A673 (cell line): ENCODE data around the gene TTL. TPM values are rescaled to one million over a fixed set of nuclear protein-coding genes. Genes with fewer than 3 reads are reported as not detected.

ENCODE experiments used
- BruUV-seq: library from RNA; stranded (reverse); fragments of 400-500 nt; replicated peaks from 2 replicates; lab custom pipeline; 2021; lab: Mats Ljungman, UMichigan
- CTCF ChIA-PET: fragments of 300-600 bp; sonication (Branson Sonifier 250); formaldehyde crosslinking; loops from one replicate; lab custom pipeline; 2022; ENCODE audit warnings: antibody characterized with exemption; lab: Charles Lee
- POLR2A ChIA-PET: fragments of 300-600 bp; sonication (Branson Sonifier 250); formaldehyde crosslinking; loops from one replicate; lab custom pipeline; 2022; ENCODE audit warnings: antibody characterized with exemption; ENCODE audit not compliant: low non-redundant PET; lab: Charles Lee
- DNase-seq: peaks from one replicate; pipeline ENCODE4 v3.0.0-alpha.2; 2015; ENCODE audit warnings: low spot score
- H3K27ac ChIP-seq: fragments of 200-600 bp; sonication (generic); 2 replicates; pipeline ENCODE4 v1.5.1; 2016; ENCODE audit warnings: mixed run types, low read depth, mild to moderate bottlenecking, mixed read lengths, antibody characterized with exemption, low read length; ENCODE audit not compliant: poor library complexity, severe bottlenecking
- H3K27me3 ChIP-seq: fragments of 200-600 bp; sonication (generic); replicated peaks from 2 replicates; pipeline ENCODE4 v1.6.1; 2017; ENCODE audit warnings: mixed run types, low read depth, mild to moderate bottlenecking, mixed read lengths, antibody characterized with exemption, low read length; ENCODE audit not compliant: insufficient read depth, poor library complexity
- H3K36me3 ChIP-seq: fragments of 200-600 bp; sonication (generic); 2 replicates; pipeline ENCODE4 v1.6.1; 2016; ENCODE audit warnings: mixed run types, mild to moderate bottlenecking, mixed read lengths, antibody characterized with exemption, low read length; ENCODE audit not compliant: insufficient read depth, poor library complexity, severe bottlenecking
- H3K4me1 ChIP-seq: fragments of 200-600 bp; sonication (generic); 2 replicates; pipeline ENCODE4 v1.6.1; 2017; ENCODE audit warnings: mixed run types, mild to moderate bottlenecking, mixed read lengths, antibody characterized with exemption, low read length; ENCODE audit not compliant: insufficient read depth, poor library complexity, severe bottlenecking
- H3K4me3 ChIP-seq: fragments of 200-600 bp; sonication (generic); 2 replicates; pipeline ENCODE4 v1.5.1; 2016; ENCODE audit warnings: low read depth, mixed run types, mild to moderate bottlenecking, mixed read lengths, low read length; ENCODE audit not compliant: poor library complexity, severe bottlenecking
- H3K9me3 ChIP-seq: fragments of 200-600 bp; sonication (generic); 2 replicates; pipeline ENCODE4 v1.6.1; 2016; ENCODE audit warnings: mixed run types, low read depth, mild to moderate bottlenecking, mixed read lengths, antibody characterized with exemption, low read length; ENCODE audit not compliant: poor library complexity, severe bottlenecking
- CTCF ChIP-seq: fragments of 300-800, 200-600 bp; sonication (generic); conservative IDR thresholded peaks from 2 replicates; pipeline ENCODE4 v1.5.1; 2017; ENCODE audit warnings: low read depth, mild to moderate bottlenecking, antibody characterized with exemption, low read length, moderate library complexity, mixed read lengths
- EZH2 ChIP-seq: fragments of 200-600 bp; sonication (generic); IDR thresholded peaks from 2 replicates; pipeline ENCODE4 v1.6.1; 2017; ENCODE audit warnings: borderline replicate concordance, low read depth, mild to moderate bottlenecking, mixed read lengths, antibody characterized with exemption, low read length; ENCODE audit not compliant: poor library complexity, severe bottlenecking
- intact Hi-C: fragments of 100-400 bp; cut with micrococcal nuclease; formaldehyde crosslinking; loops from one replicate; pipeline ENCODE4 v1.10.0; 2022; ENCODE audit not compliant: unreplicated experiment
- total RNA-seq: library from RNA; stranded (reverse); gene quantifications from 2 replicates; pipeline ENCODE4 v1.2.3, GENCODE V29; 2021

TTL gene
- total RNA-seq, 1 experiment from 2014 or later = 146 TPM

GRCh38 chr2:112451317-112451716 lies 30.6 kb upstream of the TTL start:
- no TSS peak for BruUV-seq
- H3K4me3 ChIP-seq = no peak overlapping the region
- no peak for DNase-seq
- no peaks in the 10 kb centered on the region for H3K4me1 ChIP-seq
- CTCF ChIA-PET = no interaction called here
- no peak for TF ChIP-seq EZH2
- TF ChIP-seq CTCF = no peak
- POLR2A ChIA-PET = no interaction called here
- H3K36me3 ChIP-seq = no peaks in the 10 kb centered on the region
- intact Hi-C loops = no loop called here
- no peak overlapping the region for H3K27ac ChIP-seq
- H3K27me3 ChIP-seq = no peaks in the 10 kb centered on the region
- no peaks in the 10 kb centered on the region for H3K9me3 ChIP-seq

GRCh38 chr2:112454586-112454985 lies 27.4 kb upstream of the TTL start:
- intact Hi-C loops = no loop called here
- no peak overlapping the region for H3K27ac ChIP-seq
- DNase-seq = no peak
- CTCF ChIA-PET = no interaction called here
- H3K9me3 ChIP-seq = no peaks in the 10 kb centered on the region
- POLR2A ChIA-PET = no interaction called here
- no peaks in the 10 kb centered on the region for H3K27me3 ChIP-seq
- no peaks in the 10 kb centered on the region for H3K36me3 ChIP-seq
- TF ChIP-seq CTCF (no peak), EZH2 (no peak)
- H3K4me3 ChIP-seq = no peak overlapping the region
- H3K4me1 ChIP-seq = no peaks in the 10 kb centered on the region
- no TSS peak for BruUV-seq

- Histone ChIP-seq H3K27ac (no peak overlapping the region), H3K4me1 (no peaks in the 10 kb centered on the region), H3K4me3 (no peak overlapping the region), H3K27me3 (no peaks in the 10 kb centered on the region), H3K9me3 (no peaks in the 10 kb centered on the region), H3K36me3 (no peaks in the 10 kb centered on the region)
- no peak for DNase-seq
- intact Hi-C loops = no loop called here
- BruUV-seq = no TSS peak
- ChIA-PET CTCF (no interaction called here), POLR2A (no interaction called here)
- TF ChIP-seq EZH2 = no peak
- TF ChIP-seq CTCF = no peak
Observed at GRCh38 chr2:112459372-112459771, 22.6 kb upstream of the TTL start.
